Head of caudate nucleus (tissue), 42 donors: ENCODE data around the gene ZNF350.

ENCODE experiments used
- DNase-seq, 42 donors: peaks; one replicate each; pipeline versions ENCODE4 v3.0.0 to v3.0.0-alpha.2; 2020 to 2021; ENCODE audit warnings: mixed read lengths in 7 of 42
- intact Hi-C: fragments of 100-400 bp; cut with DNase I; formaldehyde crosslinking; loops from one replicate; pipeline ENCODE4 v1.15.0; 2022

The ZNF350 gene

GRCh38 chr19:51916167-51916566 lies 70.5 kb downstream of the ZNF350 start:
- DNase-seq, result no peak
- intact Hi-C loops, result no loop called here

GRCh38 chr19:51915324-51915867 lies 71.2 kb downstream of the ZNF350 start:
- intact Hi-C loops, result no loop called here
- no peak for DNase-seq
